Activated naive CD8-positive, alpha-beta T cell (primary cell): Measurements from ENCODE around the gene ATP8B3.
"Not testable (repeated sequence)": the region's sequence is repeated elsewhere in the genome, so short reads cannot be mapped to it uniquely, and the experiment has no call there.

ENCODE experiments used
- H3K27ac Mint-ChIP-seq: one replicate; pipeline ENCODE4 v1.8.0; 2021; ENCODE audit warnings: mixed read lengths
- H3K27me3 Mint-ChIP-seq: one replicate; pipeline ENCODE4 v1.8.0; 2021; ENCODE audit warnings: mixed read lengths
- H3K36me3 Mint-ChIP-seq: one replicate; pipeline ENCODE4 v1.8.0; 2021; ENCODE audit warnings: mixed read lengths
- H3K4me1 Mint-ChIP-seq: one replicate; pipeline ENCODE4 v1.8.0; 2021; ENCODE audit warnings: low read depth, mixed read lengths
- H3K4me3 Mint-ChIP-seq: one replicate; pipeline ENCODE4 v1.8.0; 2021; ENCODE audit warnings: mild to moderate bottlenecking, mixed read lengths
- H3K9me3 Mint-ChIP-seq: one replicate; pipeline ENCODE4 v1.8.0; 2021; ENCODE audit warnings: low read depth, mixed read lengths

ATP8B3 gene

DNA sequence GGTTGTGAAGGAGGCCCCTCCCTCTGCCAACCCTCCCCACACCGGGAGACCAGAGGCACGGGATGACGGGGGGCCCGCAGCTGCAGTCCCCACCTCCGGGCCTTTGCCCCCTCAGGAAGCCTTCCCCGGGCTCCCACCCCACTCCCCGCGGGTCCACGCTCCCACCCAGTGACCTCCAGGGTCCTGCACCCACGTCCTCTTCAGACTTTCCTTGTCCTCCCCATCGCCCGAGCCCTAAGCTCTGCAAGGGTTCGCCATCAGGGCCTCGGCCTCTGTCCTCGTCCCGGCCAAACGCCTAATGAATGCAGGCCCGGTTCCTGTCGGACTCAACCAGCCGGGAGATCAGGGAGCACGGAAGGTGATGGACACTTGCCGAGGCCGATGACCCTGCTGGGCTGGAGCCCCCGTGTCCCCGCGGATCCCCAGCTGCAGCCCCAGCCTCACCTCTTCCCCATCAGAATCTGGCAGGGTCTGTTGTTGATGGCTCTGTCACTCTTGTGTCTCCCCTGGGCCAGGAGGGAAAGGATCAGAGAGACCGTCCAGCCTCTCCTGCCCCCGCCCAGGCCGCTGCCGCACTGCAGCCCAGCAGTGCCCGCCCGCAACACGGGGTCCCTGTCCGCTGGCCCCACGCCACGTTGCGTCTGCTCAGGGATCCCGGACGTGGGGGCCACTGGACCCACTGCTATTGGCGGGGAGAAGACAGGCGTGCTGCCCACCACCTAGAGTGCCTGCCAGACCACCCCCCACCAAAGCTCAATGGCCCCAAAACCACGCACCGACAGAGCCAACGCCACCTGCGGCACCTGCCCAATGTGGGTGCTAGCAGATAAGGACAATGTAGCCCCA lies 5.7 kb downstream of the ATP8B3 start:
- Mint-ChIP-seq H3K4me1 (peaks cover 4% of the 10 kb centered on the region), H3K27ac (no peak overlapping the region), H3K36me3 (no peaks in the 10 kb centered on the region), H3K27me3 (no peaks in the 10 kb centered on the region), H3K4me3 (no peak overlapping the region), H3K9me3 (no peaks in the 10 kb centered on the region)

DNA sequence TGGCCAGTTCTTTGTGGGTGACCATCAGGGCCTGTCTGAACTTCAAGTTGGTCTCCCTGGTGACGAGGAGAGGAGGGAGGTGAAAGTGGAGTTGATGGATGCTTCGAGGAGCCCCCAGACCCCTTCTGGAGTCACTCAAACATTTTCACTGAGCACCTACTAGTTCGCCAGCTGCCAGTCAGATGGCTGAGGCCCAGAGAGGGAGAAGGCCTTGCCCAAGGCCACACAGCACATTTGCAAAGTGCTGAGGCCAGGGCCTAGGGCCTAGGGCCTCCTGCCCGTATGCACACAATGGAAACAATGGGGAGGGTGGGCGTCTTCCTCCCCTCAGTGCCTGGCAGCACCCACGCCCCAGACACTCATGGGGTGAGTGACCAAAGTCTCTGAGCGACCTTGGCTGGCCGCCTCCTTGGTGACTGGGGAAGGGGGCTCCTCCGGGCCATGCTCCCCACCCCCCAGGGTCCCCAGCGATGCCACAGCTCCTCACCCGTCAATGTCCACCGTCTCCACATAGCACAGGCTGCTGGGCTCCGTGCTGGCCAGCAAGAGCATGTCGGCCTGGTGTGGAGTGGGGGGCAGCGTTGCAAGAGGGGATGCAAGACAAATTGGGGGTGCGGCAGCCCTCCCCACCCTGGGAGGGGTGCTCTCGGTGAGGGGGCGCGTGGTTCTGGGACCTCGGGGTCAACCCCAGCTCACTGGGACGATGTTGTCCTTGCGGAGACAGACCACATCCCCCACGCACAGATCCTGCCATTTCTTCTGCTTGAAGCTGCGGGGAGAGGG lies 6.5 kb downstream of the ATP8B3 start:
- Mint-ChIP-seq H3K9me3 (no peaks in the 10 kb centered on the region), H3K27me3 (no peaks in the 10 kb centered on the region), H3K4me1 (no peaks in the 10 kb centered on the region), H3K27ac (no peak overlapping the region), H3K4me3 (no peak overlapping the region), H3K36me3 (no peaks in the 10 kb centered on the region)

DNA sequence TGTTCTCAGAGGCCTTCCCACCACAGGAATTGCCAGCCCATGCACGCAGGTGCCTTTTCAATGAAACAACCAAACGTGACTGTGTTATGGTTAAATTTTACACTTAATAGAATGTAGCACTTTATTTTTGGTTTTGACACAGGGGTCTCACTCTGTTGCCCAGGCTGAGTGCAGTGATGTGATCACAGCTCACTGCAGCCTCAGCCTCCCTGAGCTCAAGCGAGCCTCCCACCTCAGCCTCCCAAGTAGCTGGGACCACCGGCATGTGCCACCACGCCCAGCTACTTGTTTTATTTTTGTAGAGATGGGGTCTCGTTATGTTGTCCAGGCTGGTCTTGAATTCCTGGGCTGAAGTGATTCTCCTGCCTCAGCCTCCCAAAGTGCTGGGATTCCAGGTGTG lies 7.2 kb downstream of the ATP8B3 start:
- Mint-ChIP-seq H3K27me3 (no peaks in the 10 kb centered on the region), H3K4me3 (no peak overlapping the region), H3K9me3 (no peaks in the 10 kb centered on the region), H3K27ac (no peak overlapping the region), H3K4me1 (no peaks in the 10 kb centered on the region), H3K36me3 (no peaks in the 10 kb centered on the region)

DNA sequence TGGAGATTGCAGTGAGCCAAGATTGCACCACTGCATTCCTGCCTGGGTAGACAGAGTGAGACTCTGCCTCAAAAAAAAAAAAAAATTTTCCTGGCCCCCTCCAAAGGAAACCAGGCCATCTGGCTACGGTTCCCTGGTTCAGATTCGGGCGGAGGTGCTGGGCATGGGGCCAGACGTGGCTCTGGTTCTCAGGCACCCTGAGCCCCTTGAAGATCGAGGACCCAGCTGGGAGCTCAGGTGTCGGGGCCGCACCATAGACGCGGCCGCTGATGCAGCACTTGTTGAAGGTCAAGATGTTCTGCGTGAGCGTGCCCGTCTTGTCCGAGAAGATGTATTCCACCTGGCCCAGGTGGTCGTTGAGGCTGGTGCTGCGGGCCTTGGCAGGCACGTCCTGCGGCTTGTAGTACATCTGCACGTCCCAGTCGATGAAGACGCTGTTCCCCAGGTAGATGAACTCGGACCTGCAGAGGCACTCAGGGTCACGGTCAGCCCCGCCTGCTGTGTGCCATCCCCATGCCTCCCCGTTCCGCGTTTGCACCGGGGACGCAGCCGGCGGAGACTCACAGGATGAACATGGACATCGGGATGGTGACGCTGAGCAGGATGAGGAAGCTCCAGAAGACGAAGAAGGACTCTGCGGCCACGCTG lies 12.3 kb downstream of the ATP8B3 start:
- Mint-ChIP-seq H3K36me3 (no peaks in the 10 kb centered on the region), H3K9me3 (no peaks in the 10 kb centered on the region), H3K4me1 (peaks cover 1% of the 10 kb centered on the region), H3K27ac (no peak overlapping the region), H3K27me3 (no peaks in the 10 kb centered on the region), H3K4me3 (no peak overlapping the region)

DNA sequence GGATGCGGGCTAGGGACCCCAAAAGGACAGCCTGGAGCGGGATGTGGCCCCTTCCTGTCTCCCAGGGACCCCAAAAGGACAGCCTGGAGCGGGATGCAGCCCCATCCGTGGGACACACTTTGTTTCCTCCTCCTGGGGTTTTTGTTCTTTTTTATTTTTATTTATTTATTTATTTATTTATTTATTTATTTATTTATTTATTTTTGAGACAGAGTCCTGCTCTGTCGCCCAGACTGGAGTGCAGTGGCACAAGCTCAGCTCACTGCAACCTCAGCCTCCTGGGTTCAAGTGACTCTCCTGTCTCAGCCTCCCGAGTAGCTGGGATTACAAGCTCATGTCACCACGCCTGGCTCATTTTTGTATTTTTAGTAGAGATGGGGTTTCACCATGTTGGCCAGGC lies 14.8 kb downstream of the ATP8B3 start:
- not testable (repeated sequence) for H3K4me3 Mint-ChIP-seq, H3K9me3 Mint-ChIP-seq, H3K4me1 Mint-ChIP-seq, H3K36me3 Mint-ChIP-seq, H3K27ac Mint-ChIP-seq, H3K27me3 Mint-ChIP-seq

DNA sequence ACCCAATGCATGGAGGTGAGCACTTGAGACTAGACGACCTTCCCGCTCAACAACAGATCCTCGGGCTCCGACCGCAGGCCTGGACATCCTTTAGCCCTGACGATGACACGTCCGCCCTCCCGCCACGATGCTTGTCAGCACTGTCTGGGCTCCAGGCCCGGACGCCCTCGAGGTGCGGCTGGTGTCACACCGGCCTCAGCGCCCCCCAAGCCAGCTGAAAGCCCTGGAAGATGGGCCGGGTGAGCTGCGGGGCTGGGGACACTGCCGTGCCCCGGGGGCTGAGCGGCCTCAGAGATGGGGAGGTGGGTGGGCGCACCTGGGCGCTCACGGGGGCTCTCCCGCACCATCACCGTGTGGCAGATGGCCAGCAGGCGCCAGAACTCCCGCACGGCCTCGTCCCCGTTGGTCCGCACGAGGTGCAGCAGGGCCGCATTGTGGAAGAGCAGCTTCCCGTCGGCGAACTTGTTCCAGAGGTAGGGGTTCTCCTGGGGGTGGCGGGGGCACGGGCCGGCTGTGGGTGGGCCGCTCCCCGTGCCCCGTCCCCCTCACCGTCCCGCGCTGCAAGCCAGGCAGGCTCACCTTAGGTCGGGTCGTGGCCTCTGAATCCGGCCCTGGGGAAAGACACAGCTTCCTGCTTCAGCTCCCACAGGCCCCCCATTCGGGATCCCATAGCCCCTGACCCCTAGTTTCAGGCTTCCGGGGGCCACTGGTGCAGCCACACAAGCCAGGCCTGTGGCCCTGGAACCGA lies 15.5 kb downstream of the ATP8B3 start:
- Mint-ChIP-seq H3K4me3 (no peak overlapping the region), H3K9me3 (no peaks in the 10 kb centered on the region), H3K4me1 (peaks cover 1% of the 10 kb centered on the region), H3K27me3 (no peaks in the 10 kb centered on the region), H3K36me3 (no peaks in the 10 kb centered on the region), H3K27ac (no peak overlapping the region)

DNA sequence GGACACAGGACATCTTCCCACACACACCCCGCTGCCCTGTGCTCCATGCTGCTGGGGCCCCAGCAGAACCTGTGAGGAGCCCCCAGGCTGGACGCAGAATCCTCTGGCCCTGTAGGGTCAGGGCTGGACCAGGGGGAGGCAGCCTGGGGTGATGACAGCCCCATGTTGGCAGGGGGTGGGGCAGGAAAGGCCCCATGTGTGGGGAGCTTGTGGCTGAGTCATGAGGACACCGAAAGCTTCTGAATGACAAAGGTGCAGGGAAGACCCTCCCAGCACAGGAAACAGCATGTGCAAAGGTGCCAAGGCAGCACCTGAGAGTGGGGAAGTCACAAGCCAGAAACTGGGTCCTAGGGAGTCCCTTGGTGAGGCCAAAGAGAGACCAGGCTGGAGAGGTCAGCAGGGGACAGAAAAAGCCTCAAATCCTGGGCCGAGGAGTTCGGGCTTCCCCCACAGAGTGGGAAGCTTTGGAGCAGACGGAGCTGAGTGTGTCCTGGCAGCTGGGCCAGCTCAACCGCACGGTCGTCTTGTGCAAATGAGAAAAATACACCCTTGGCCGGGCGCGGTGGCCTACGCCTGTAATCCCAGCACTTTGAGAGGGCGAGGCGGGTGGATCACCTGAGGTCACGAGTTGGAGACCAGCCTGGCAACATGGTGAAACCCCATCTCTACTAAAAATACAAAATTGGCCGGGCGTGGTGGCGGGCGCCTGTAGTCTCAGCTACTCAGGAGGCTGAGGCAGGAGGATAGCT lies 17.5 kb downstream of the ATP8B3 start:
- Mint-ChIP-seq H3K36me3 (no peaks in the 10 kb centered on the region), H3K27me3 (no peaks in the 10 kb centered on the region), H3K4me1 (peaks cover 3% of the 10 kb centered on the region), H3K4me3 (no peak overlapping the region), H3K27ac (no peak overlapping the region), H3K9me3 (no peaks in the 10 kb centered on the region)

DNA sequence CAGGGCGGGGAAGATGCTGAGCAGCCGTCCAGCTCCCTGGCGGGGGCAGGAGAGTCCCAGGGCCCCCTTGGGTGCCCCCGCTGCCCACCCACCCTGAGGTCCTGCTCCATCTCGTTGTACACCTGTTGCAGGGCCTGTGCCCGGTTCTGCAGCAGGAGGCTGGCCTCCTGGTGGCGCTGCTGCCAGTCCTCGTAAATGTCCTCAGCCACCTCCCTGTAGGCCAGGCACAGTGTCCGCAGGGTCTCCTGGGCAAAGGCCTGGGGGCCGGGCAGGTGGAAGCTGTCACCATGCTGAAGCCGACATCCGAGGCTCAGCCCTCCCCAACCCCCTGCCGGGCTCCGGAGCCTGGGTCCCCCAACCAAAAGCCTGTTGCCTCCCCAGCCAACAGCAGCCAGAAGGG lies 20.2 kb downstream of the ATP8B3 start:
- no peaks in the 10 kb centered on the region for H3K9me3 Mint-ChIP-seq
- peaks cover 3% of the 10 kb centered on the region for H3K4me1 Mint-ChIP-seq
- no peaks in the 10 kb centered on the region for H3K36me3 Mint-ChIP-seq
- H3K4me3 Mint-ChIP-seq: no peak overlapping the region
- H3K27ac Mint-ChIP-seq: no peak overlapping the region
- H3K27me3 Mint-ChIP-seq: no peaks in the 10 kb centered on the region

DNA sequence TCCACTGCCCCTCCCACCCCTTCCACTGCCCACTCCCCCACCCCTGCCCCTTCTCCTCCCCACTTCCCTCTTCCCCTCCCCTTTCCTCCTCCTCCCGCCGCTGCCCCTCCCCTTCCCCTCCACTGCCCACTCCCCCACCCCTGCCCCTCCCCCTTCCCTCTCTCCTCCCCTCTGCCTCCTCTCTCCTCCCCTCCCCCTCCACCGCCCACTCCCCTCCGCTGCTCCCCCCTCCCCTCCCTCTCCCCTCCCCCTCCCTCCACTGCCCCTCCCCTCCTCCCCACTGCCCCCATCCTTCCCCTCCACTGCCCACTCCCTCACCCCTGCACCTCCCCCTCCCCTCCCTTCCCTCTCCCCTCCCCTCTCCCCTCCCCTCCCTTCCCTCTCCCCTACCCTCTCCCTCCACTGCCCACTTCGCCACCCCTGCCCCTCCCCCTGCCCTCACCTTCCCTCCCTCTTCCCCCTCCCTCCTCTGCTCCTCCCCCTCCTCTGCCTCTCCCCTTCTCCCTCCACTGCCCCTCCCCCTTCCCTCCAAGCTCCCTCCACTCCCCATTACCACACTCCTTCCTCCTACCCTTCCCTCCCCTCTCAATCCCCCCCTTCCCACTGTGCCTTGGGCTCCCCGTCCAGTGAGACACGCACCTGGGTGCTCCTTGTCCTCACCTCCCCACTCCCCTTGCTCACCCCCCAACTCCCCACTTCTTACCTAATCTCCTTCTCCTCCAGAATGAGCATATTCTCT lies 21.9 kb downstream of the ATP8B3 start:
- H3K36me3 Mint-ChIP-seq: no peaks in the 10 kb centered on the region
- H3K27ac Mint-ChIP-seq: no peak overlapping the region
- H3K4me1 Mint-ChIP-seq: peaks cover 1% of the 10 kb centered on the region
- H3K9me3 Mint-ChIP-seq: no peaks in the 10 kb centered on the region
- H3K4me3 Mint-ChIP-seq: no peak overlapping the region
- peaks cover 3% of the 10 kb centered on the region for H3K27me3 Mint-ChIP-seq

DNA sequence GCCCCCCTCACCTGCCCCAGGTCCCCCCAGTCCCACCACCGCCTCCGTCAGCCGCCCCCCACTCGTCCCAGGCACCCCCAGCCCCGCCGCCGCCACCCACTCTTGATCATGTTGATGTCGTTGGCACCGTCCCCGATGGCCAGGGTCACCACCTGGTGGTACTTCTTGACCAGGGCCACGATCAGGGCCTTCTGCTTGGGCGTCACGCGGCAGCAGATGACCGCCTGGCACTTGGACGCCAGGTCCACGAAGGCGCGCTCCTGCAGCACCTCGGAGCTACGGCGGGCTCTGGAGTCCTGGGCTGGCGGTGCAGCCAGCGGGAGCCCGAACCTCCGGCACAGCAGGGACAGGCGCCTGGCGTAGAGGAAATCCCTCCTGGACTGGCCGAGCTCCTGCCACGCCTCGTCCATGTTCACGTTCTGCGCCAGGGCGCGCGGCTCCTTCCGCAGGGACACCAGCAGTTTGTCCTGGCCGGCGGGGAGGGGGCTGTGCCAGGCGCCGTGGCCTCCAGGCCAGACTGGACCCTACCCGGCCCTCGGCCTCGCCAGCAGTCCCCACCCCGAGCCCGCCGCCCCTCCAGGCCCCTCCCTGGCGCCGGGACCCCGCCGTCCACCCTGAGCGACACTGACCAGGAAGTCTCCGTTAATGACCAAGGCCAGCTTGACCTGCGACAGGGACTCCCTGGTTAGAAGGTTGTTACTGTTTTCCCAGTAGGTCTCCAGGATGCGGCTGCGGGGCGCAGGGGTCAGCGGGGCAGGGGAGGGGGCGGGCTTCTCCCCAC lies 22.6 kb downstream of the ATP8B3 start:
- H3K4me3 Mint-ChIP-seq: no peak overlapping the region
- peaks cover 1% of the 10 kb centered on the region for H3K4me1 Mint-ChIP-seq
- no peaks in the 10 kb centered on the region for H3K36me3 Mint-ChIP-seq
- H3K9me3 Mint-ChIP-seq: no peaks in the 10 kb centered on the region
- H3K27ac Mint-ChIP-seq: no peak overlapping the region
- peaks cover 3% of the 10 kb centered on the region for H3K27me3 Mint-ChIP-seq

DNA sequence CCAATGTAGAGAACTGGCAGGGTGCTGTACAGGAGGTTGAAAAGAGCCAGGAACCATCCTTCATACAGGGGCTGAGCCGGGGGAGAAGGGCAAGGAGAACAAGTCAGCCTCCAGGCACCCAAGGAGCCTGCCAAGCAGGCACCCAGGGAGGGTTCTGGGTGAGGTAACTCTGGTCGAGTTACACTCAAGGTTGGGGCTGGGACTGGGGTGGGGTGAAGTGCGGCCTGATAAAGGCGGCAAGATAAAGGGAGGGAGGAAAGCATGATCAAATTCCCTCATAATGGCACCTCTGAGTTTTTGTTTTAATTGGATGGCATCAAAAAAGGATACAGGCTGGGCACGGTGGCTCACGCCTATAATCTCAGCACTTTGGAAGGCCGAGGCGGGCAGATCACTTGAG lies 25.0 kb downstream of the ATP8B3 start:
- Mint-ChIP-seq H3K27me3 (peaks cover 10% of the 10 kb centered on the region), H3K9me3 (no peaks in the 10 kb centered on the region), H3K27ac (no peak overlapping the region), H3K4me3 (no peak overlapping the region), H3K36me3 (no peaks in the 10 kb centered on the region), H3K4me1 (peaks cover 1% of the 10 kb centered on the region)

DNA sequence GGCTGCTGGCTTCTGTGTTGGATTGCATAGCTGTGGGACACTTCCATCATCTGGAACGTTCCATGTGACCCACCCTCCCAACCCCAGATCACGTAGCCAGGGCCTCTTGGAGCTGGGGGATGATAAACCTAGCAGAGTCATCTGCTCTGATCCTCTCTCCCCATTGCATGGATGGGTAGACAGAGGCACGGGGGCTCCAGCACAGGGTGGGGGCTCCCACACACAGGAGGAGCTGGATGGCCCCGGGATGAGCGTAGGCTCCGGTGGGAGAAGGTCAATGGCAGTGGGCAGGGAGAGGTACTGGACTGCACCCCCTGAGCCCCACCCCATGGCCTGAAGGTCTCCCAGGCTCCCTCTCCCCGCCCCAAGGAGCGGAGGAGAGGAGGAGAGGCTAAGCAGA lies 25.4 kb downstream of the ATP8B3 start:
- H3K4me1 Mint-ChIP-seq: peaks cover 1% of the 10 kb centered on the region
- peaks cover 10% of the 10 kb centered on the region for H3K27me3 Mint-ChIP-seq
- H3K27ac Mint-ChIP-seq: no peak overlapping the region
- no peak overlapping the region for H3K4me3 Mint-ChIP-seq
- H3K36me3 Mint-ChIP-seq: no peaks in the 10 kb centered on the region
- no peaks in the 10 kb centered on the region for H3K9me3 Mint-ChIP-seq

DNA sequence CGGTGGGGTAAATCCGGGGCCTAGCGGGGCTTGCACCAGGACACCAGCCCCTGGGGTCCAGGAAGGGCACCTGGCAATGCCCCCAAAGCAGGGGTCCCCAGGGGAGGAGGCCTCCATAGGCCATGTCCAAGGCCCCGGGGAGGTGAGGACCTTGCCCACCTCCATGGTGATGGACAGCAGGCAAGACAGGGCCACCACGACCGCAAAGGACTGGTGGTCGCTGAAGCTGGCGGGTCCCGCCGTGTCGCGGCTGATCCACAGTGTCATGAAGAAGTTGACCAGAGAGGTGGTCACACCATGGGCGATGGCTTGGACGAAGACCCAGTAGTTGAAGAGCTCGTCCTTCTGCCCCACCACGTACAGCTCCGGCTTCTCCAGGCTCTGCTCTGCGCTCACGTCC lies 26.8 kb downstream of the ATP8B3 start:
- H3K36me3 Mint-ChIP-seq: no peaks in the 10 kb centered on the region
- peaks cover 16% of the 10 kb centered on the region for H3K27me3 Mint-ChIP-seq
- no peak overlapping the region for H3K27ac Mint-ChIP-seq
- no peak overlapping the region for H3K4me3 Mint-ChIP-seq
- no peaks in the 10 kb centered on the region for H3K4me1 Mint-ChIP-seq
- no peaks in the 10 kb centered on the region for H3K9me3 Mint-ChIP-seq
